Measurements from ENCODE around the gene PRLH.

Gene PRLH

GRCh38 chr2:237567276-237568029 is 1.1 kb downstream of the PRLH start:
- no peak for DNase-seq

- DNase-seq = no peak
Observed at GRCh38 chr2:237568121-237568660, 1.8 kb downstream of the PRLH start.

- no peak for DNase-seq
Observed at GRCh38 chr2:237569041-237569440, 2.7 kb downstream of the PRLH start.

- DNase-seq = no peak
Observed at GRCh38 chr2:237569896-237570295, 3.5 kb downstream of the PRLH start.

- DNase-seq = no peak
Observed at GRCh38 chr2:237570776-237571335, 4.5 kb downstream of the PRLH start.

GRCh38 chr2:237571551-237571950 is 5.2 kb downstream of the PRLH start:
- no peak for DNase-seq

- peak; percentile 31 to 83 for DNase-seq
Observed at GRCh38 chr2:237572021-237572741, 5.8 kb downstream of the PRLH start.

GRCh38 chr2:237572742-237573101 is 6.3 kb downstream of the PRLH start:
- no peak for DNase-seq

- DNase-seq = no peak
Observed at GRCh38 chr2:237573721-237574415, 7.5 kb downstream of the PRLH start.

- no peak for DNase-seq
Observed at GRCh38 chr2:237574467-237574866, 8.1 kb downstream of the PRLH start.

- no peak for DNase-seq
Observed at GRCh38 chr2:237574894-237575868, 8.8 kb downstream of the PRLH start.

GRCh38 chr2:237575869-237576862 is 9.8 kb downstream of the PRLH start:
- no peak for DNase-seq

- DNase-seq = no peak
Observed at GRCh38 chr2:237576974-237577373, 10.6 kb downstream of the PRLH start.

GRCh38 chr2:237577458-237577857 is 11.1 kb downstream of the PRLH start:
- DNase-seq = no peak

- DNase-seq = no peak
Observed at GRCh38 chr2:237577956-237578870, 11.8 kb downstream of the PRLH start.

GRCh38 chr2:237581326-237581725 is 15.0 kb downstream of the PRLH start:
- DNase-seq = no peak

GRCh38 chr2:237581751-237582746 is 15.7 kb downstream of the PRLH start:
- DNase-seq = peak; percentile 53 to 72

All from NCI-H524 (cell line).